H9 (cell line): ENCODE data around the gene HSD11B1L. TPM values are rescaled to one million over a fixed set of nuclear protein-coding genes. Genes with fewer than 3 reads are reported as not detected.

Source experiments
- DNase-seq: peaks from one replicate; pipeline ENCODE4 v3.0.0-alpha.2; 2017
- H2AFZ ChIP-seq: one replicate; pipeline ENCODE4 v1.6.1; 2013; ENCODE audit warnings: mild to moderate bottlenecking, low read length, control low read depth, moderate library complexity
- H2AK5ac ChIP-seq: 2 replicates; pipeline ENCODE4 v1.6.1; 2013; ENCODE audit warnings: low read length, control low read depth, mixed read lengths; ENCODE audit not compliant: insufficient read length
- H2BK120ac ChIP-seq: one replicate; pipeline ENCODE4 v1.6.1; 2013; ENCODE audit warnings: low read depth, mild to moderate bottlenecking, low read length, control low read depth, inconsistent platforms; ENCODE audit not compliant: poor library complexity, severe bottlenecking
- H2BK12ac ChIP-seq: 2 replicates; pipeline ENCODE4 v1.6.1; 2013; ENCODE audit warnings: low read length, control low read depth, mixed read lengths, low read depth; ENCODE audit not compliant: insufficient read length
- H2BK15ac ChIP-seq: 2 replicates; pipeline ENCODE4 v1.6.1; 2013; ENCODE audit warnings: low read depth, low read length, control low read depth
- H2BK20ac ChIP-seq: one replicate; pipeline ENCODE4 v1.6.1; 2013; ENCODE audit warnings: low read depth, mild to moderate bottlenecking, low read length, control low read depth, inconsistent platforms; ENCODE audit not compliant: poor library complexity, severe bottlenecking
- H2BK5ac ChIP-seq: 2 replicates; pipeline ENCODE4 v1.6.1; 2013; ENCODE audit warnings: low read length, control low read depth, mixed read lengths; ENCODE audit not compliant: insufficient read length
- H3K14ac ChIP-seq: 2 replicates; pipeline ENCODE4 v1.6.1; 2013; ENCODE audit warnings: low read length, control low read depth; ENCODE audit not compliant: insufficient read depth
- H3K18ac ChIP-seq: 2 replicates; pipeline ENCODE4 v1.6.1; 2013; ENCODE audit warnings: low read depth, mild to moderate bottlenecking, mixed read lengths, low read length, control low read depth; ENCODE audit not compliant: insufficient read length
- H3K23ac ChIP-seq: 2 replicates; pipeline ENCODE4 v1.6.1; 2013; ENCODE audit warnings: low read length, control low read depth, mixed read lengths, low read depth; ENCODE audit not compliant: insufficient read length
- H3K23me2 ChIP-seq: 2 replicates; pipeline ENCODE4 v1.6.1; 2013; ENCODE audit warnings: low read depth, mild to moderate bottlenecking, mixed read lengths, low read length, control low read depth; ENCODE audit not compliant: insufficient read length, poor library complexity, severe bottlenecking
- H3K27ac ChIP-seq: 2 replicates; pipeline ENCODE4 v1.5.1; 2013; ENCODE audit warnings: low read length, control low read depth, mixed read lengths, low read depth; ENCODE audit not compliant: insufficient read length
- H3K27me3 ChIP-seq: 2 replicates; pipeline ENCODE4 v1.6.1; 2013; ENCODE audit warnings: low read length, control low read depth, inconsistent platforms; ENCODE audit not compliant: insufficient read depth
- H3K4ac ChIP-seq: 2 replicates; pipeline ENCODE4 v1.6.1; 2013; ENCODE audit warnings: low read depth, mild to moderate bottlenecking, control low read depth, inconsistent platforms, low read length, moderate library complexity
- H3K4me1 ChIP-seq: 2 replicates; pipeline ENCODE4 v1.6.1; 2013; ENCODE audit warnings: low read length, control low read depth, inconsistent platforms; ENCODE audit not compliant: insufficient read depth
- H3K4me2 ChIP-seq: 2 replicates; pipeline ENCODE4 v1.6.1; 2013; ENCODE audit warnings: low read length, control low read depth, mixed read lengths; ENCODE audit not compliant: insufficient read length, insufficient read depth
- H3K56ac ChIP-seq: 2 replicates; pipeline ENCODE4 v1.6.1; 2013; ENCODE audit warnings: low read depth, mild to moderate bottlenecking, mixed read lengths, low read length, control low read depth; ENCODE audit not compliant: insufficient read length
- H3K79me1 ChIP-seq: 2 replicates; pipeline ENCODE4 v1.6.1; 2013; ENCODE audit warnings: low read depth, mild to moderate bottlenecking, moderate library complexity, low read length, control low read depth, inconsistent platforms; ENCODE audit not compliant: insufficient read depth, poor library complexity, severe bottlenecking
- H3K79me2 ChIP-seq: 2 replicates; pipeline ENCODE4 v1.6.1; 2013; ENCODE audit warnings: low read length, control low read depth, inconsistent platforms; ENCODE audit not compliant: insufficient read depth
- H3K9ac ChIP-seq: 2 replicates; pipeline ENCODE4 v1.6.1; 2013; ENCODE audit warnings: low read length, control low read depth, mixed read lengths; ENCODE audit not compliant: insufficient read length; ENCODE audit errors: extremely low read depth
- H3K9me3 ChIP-seq: one replicate; pipeline ENCODE4 v1.6.1; 2013; ENCODE audit warnings: low read depth, low read length, inconsistent platforms; ENCODE audit not compliant: control insufficient read depth
- H3T11ph ChIP-seq: one replicate; pipeline ENCODE4 v1.6.1; 2013; ENCODE audit warnings: mild to moderate bottlenecking, low read length, control low read depth, inconsistent platforms
- H4K20me1 ChIP-seq: one replicate; pipeline ENCODE4 v1.6.1; 2013; ENCODE audit not compliant: control insufficient read depth, insufficient read length, insufficient read depth
- H4K5ac ChIP-seq: 2 replicates; pipeline ENCODE4 v1.6.1; 2013; ENCODE audit warnings: low read depth, mild to moderate bottlenecking, mixed read lengths, low read length, control low read depth; ENCODE audit not compliant: insufficient read length
- H4K8ac ChIP-seq: replicated peaks from 2 replicates; pipeline ENCODE4 v1.6.1; 2013; ENCODE audit warnings: low read length, control low read depth, mixed read lengths, low read depth; ENCODE audit not compliant: insufficient read length
- H4K91ac ChIP-seq: 2 replicates; pipeline ENCODE4 v1.6.1; 2013; ENCODE audit warnings: low read depth, mild to moderate bottlenecking, moderate library complexity, mixed read lengths, low read length, control low read depth; ENCODE audit not compliant: insufficient read length
- H3K27ac Mint-ChIP-seq, 3 experiments: 2 replicates in 2 of 3; 3 replicates in 1 of 3; pipeline ENCODE4 v1.8.0; 2020 to 2021; ENCODE audit warnings: mixed read lengths in 3 of 3, mild to moderate bottlenecking in 1 of 3, moderate library complexity in 1 of 3
- H3K27me3 Mint-ChIP-seq: 2 replicates; pipeline ENCODE4 v1.8.0; 2021; ENCODE audit warnings: low read depth, mild to moderate bottlenecking, moderate library complexity, mixed read lengths
- H3K36me3 Mint-ChIP-seq, 3 experiments: 2 replicates in 2 of 3; 3 replicates in 1 of 3; pipeline ENCODE4 v1.8.0; 2020 to 2021; ENCODE audit warnings: low read depth in 3 of 3, mixed read lengths in 3 of 3; ENCODE audit not compliant: insufficient read depth in 1 of 3
- H3K4me1 Mint-ChIP-seq, 2 experiments: 2 replicates each; pipeline ENCODE4 v1.8.0; 2020; ENCODE audit warnings: mixed read lengths in 2 of 2
- H3K4me3 Mint-ChIP-seq, 2 experiments: 2 replicates in 1 of 2; 3 replicates in 1 of 2; pipeline ENCODE4 v1.8.0; 2020 to 2021; ENCODE audit warnings: mild to moderate bottlenecking in 2 of 2, mixed read lengths in 2 of 2, moderate library complexity in 1 of 2
- H3K9me3 Mint-ChIP-seq, 2 experiments: 2 replicates in 1 of 2; 3 replicates in 1 of 2; pipeline ENCODE4 v1.8.0; 2020; ENCODE audit warnings: mild to moderate bottlenecking in 2 of 2, mixed read lengths in 2 of 2, moderate library complexity in 1 of 2
- CTCF ChIP-seq: fragments of 200-600 bp; sonication (generic); conservative IDR thresholded peaks from 3 replicates; pipeline ENCODE4 v1.8.0; 2021; ENCODE audit warnings: antibody characterized with exemption, mild to moderate bottlenecking
- WGBS: extraction: QIAGEN DNeasy Blood & Tissue Kit; methylation state at CpG from one replicate; pipeline ENCODE4 v1.1.7; 2013; ENCODE audit warnings: missing lambda C conversion rate, low lambda C conversion rate, mixed read lengths; ENCODE audit not compliant: insufficient read length; ENCODE audit errors: extremely low coverage; 5-methylcytosine and 5-hydroxymethylcytosine counted together
- total RNA-seq: library from RNA; stranded (reverse); gene quantifications from 2 replicates; pipeline ENCODE4 v1.2.1, GENCODE V29; 2021

HSD11B1L gene
- total RNA-seq, 1 experiment from 2014 or later, result 9.3 TPM

GRCh38 chr19:5671600-5671999 lies 9.2 kb upstream of the HSD11B1L start:
- no peak overlapping the region for H2AK5ac ChIP-seq
- no peaks in the 10 kb centered on the region for H3K27me3 ChIP-seq
- no peak overlapping the region for H3K56ac ChIP-seq
- no peak overlapping the region for H2BK12ac ChIP-seq
- no peak overlapping the region for H3T11ph ChIP-seq
- no peak overlapping the region for H2BK120ac ChIP-seq
- no peak overlapping the region for H3K27ac ChIP-seq
- H2BK20ac ChIP-seq, result no peak overlapping the region
- H2AFZ ChIP-seq, result no peak overlapping the region
- no peak overlapping the region for H4K8ac ChIP-seq
- Mint-ChIP-seq H3K27me3 (no peaks in the 10 kb centered on the region; the same call in 1 of the 2 replicates), H3K9me3 (no peaks in the 10 kb centered on the region), H3K27ac (no peak overlapping the region), H3K36me3 (peaks cover 21 to 57% (median 42%) of the 10 kb centered on the region in 3 experiments; a peak in 6 of 7 replicates), H3K4me3 (no peak overlapping the region), H3K4me1 (peaks cover 8 to 20% of the 10 kb centered on the region in 2 experiments)
- no peak overlapping the region for H2BK15ac ChIP-seq
- H4K20me1 ChIP-seq, result no peaks in the 10 kb centered on the region
- H4K5ac ChIP-seq, result no peak overlapping the region
- H3K18ac ChIP-seq, result no peak overlapping the region
- no peak for DNase-seq
- H3K9me3 ChIP-seq, result no peaks in the 10 kb centered on the region
- TF ChIP-seq CTCF, result no peak
- no peak overlapping the region for H3K4me2 ChIP-seq
- no peaks in the 10 kb centered on the region for H3K4me1 ChIP-seq
- H3K23ac ChIP-seq, result no peak overlapping the region
- no CpG with 5 or more reads among the region's 7 CpGs for WGBS
- no peaks in the 10 kb centered on the region for H3K23me2 ChIP-seq
- no peak overlapping the region for H3K14ac ChIP-seq
- no peaks in the 10 kb centered on the region for H3K79me1 ChIP-seq
- no peak overlapping the region for H2BK5ac ChIP-seq
- H3K4ac ChIP-seq, result no peak overlapping the region
- H4K91ac ChIP-seq, result no peak overlapping the region
- no peak overlapping the region for H3K9ac ChIP-seq
- H3K79me2 ChIP-seq, result no peaks in the 10 kb centered on the region
